Erythroblast (primary cell): ENCODE results near the gene ANKUB1.

Experiments used
- DNase-seq, 2 experiments: peaks; one replicate each; lab custom pipeline; 2025; lab: John Stamatoyannopoulos, UW
- GATA1 ChIP-seq: IDR thresholded peaks from 2 replicates; pipeline ENCODE4 v1.6.1; 2011; ENCODE audit warnings: low read depth, mild to moderate bottlenecking, control low read depth, low read length, moderate library complexity
- POLR2A ChIP-seq: IDR thresholded peaks from 2 replicates; pipeline ENCODE4 v1.6.1; 2011; ENCODE audit warnings: mild to moderate bottlenecking, low read length

Gene ANKUB1

GRCh38 chr3:149790698-149791097, 1.7 kb downstream of the ANKUB1 start:
- TF ChIP-seq POLR2A = no peak
- no peak for TF ChIP-seq GATA1

GRCh38 chr3:149790268-149790667, 2.1 kb downstream of the ANKUB1 start:
- TF ChIP-seq POLR2A (no peak), GATA1 (no peak)
- DNase-seq = no peak

More at GRCh38 chr3:149790698-149791097, 1.7 kb downstream of the ANKUB1 start:
- DNase-seq = no peak

- TF ChIP-seq POLR2A (no peak), GATA1 (no peak)
Measured at GRCh38 chr3:149784064-149784704, 8.2 kb downstream of the ANKUB1 start.

GRCh38 chr3:149783576-149783975, 8.8 kb downstream of the ANKUB1 start:
- no peak for DNase-seq
- TF ChIP-seq GATA1 = no peak
- no peak for TF ChIP-seq POLR2A

More at GRCh38 chr3:149784064-149784704, 8.2 kb downstream of the ANKUB1 start:
- DNase-seq = no peak

- no peak for TF ChIP-seq POLR2A
- no peak for DNase-seq
Measured at GRCh38 chr3:149781741-149782140, 10.6 kb downstream of the ANKUB1 start.

- no peak for DNase-seq
- TF ChIP-seq POLR2A (no peak), GATA1 (no peak)
Measured at GRCh38 chr3:149781211-149781610, 11.1 kb downstream of the ANKUB1 start.

GRCh38 chr3:149777414-149778214, 14.7 kb downstream of the ANKUB1 start:
- DNase-seq = no peak
- no peak for TF ChIP-seq POLR2A
- TF ChIP-seq GATA1 = no peak

GRCh38 chr3:149776170-149776569, 16.2 kb downstream of the ANKUB1 start:
- no peak for DNase-seq
- TF ChIP-seq POLR2A = no peak
- TF ChIP-seq GATA1 = no peak

- DNase-seq = no peak
- no peak for TF ChIP-seq GATA1
- TF ChIP-seq POLR2A = no peak
Measured at GRCh38 chr3:149772861-149773260, 19.5 kb downstream of the ANKUB1 start.

GRCh38 chr3:149771652-149772271, 20.6 kb downstream of the ANKUB1 start:
- TF ChIP-seq POLR2A (no peak), GATA1 (no peak)
- peak; percentile 27 to 65 for DNase-seq

GRCh38 chr3:149770246-149770645, 22.1 kb downstream of the ANKUB1 start:
- no peak for DNase-seq
- TF ChIP-seq POLR2A = no peak
- TF ChIP-seq GATA1 = no peak

- no peak for DNase-seq
- TF ChIP-seq GATA1 = no peak
- no peak for TF ChIP-seq POLR2A
Measured at GRCh38 chr3:149768704-149769103, 23.6 kb downstream of the ANKUB1 start.

- DNase-seq = no peak
- no peak for TF ChIP-seq GATA1
- no peak for TF ChIP-seq POLR2A
Measured at GRCh38 chr3:149767720-149768119, 24.6 kb downstream of the ANKUB1 start.

- DNase-seq = peak; percentile 2 to 17
- no peak for TF ChIP-seq GATA1
Measured at GRCh38 chr3:149765762-149766334, 26.5 kb downstream of the ANKUB1 start.
